Transverse colon (tissue), 4 donors: ENCODE data around the gene AOC3.

ENCODE experiments used
- CTCF ChIP-seq, 5 experiments: fragments of 200-600 bp in 3 of 5; fragments of 450-650 bp in 2 of 5; sonication (generic) in 3 of 5; IDR thresholded peaks; 1 replicate in 2 of 5; 2 replicates in 3 of 5; pipeline ENCODE4 v1.5.1; 2016 to 2017; ENCODE audit warnings: antibody characterized with exemption in 5 of 5, inconsistent platforms in 3 of 5, mild to moderate bottlenecking in 2 of 5, moderate library complexity in 1 of 5
- EP300 ChIP-seq: sonication (generic); formaldehyde crosslinking; IDR thresholded peaks from one replicate; pipeline ENCODE4 v1.6.1; 2017; ENCODE audit warnings: antibody characterized with exemption, low read depth
- POLR2A ChIP-seq: fragments of 450-650 bp; IDR thresholded peaks from one replicate; pipeline ENCODE4 v1.6.1; 2016; ENCODE audit warnings: antibody characterized with exemption, mild to moderate bottlenecking, moderate library complexity
- POLR2AphosphoS5 ChIP-seq, 3 donors: sonication (generic); formaldehyde crosslinking; IDR thresholded peaks; one replicate each; pipeline ENCODE4 v1.6.1; 2016; ENCODE audit warnings: antibody characterized with exemption in 3 of 3

GRCh38 chr17:42878123-42878880 is 27.3 kb downstream of the AOC3 start:
- TF ChIP-seq POLR2AphosphoS5 (IDR thresholded peaks at IDR 0.05) (no peak), CTCF (IDR thresholded peaks at IDR 0.05) (no peak), POLR2A (no peak), EP300 (no peak)
